GM13977 (cell line): ENCODE data around the gene PPP1R3G.

ENCODE experiments used
- DNase-seq: peaks from one replicate; pipeline ENCODE4 v3.0.0; 2012; ENCODE audit warnings: low spot score
- CTCF ChIP-seq: IDR thresholded peaks from 2 replicates; pipeline ENCODE4 v1.5.1; 2012; ENCODE audit warnings: mild to moderate bottlenecking, control low read depth; ENCODE audit not compliant: insufficient read depth; ENCODE audit errors: extremely low read depth, missing control alignments
- in situ Hi-C: fragments of 300-500 bp; cut with MboI; formaldehyde crosslinking; loops from one replicate; pipeline ENCODE4 v1.12.0; 2022; ENCODE audit warnings: low sequenced_read_pairs, low pct_unique_long_range_greater_than_20kb, mixed read lengths, inconsistent platforms; ENCODE audit not compliant: unreplicated experiment

Gene PPP1R3G

DNA sequence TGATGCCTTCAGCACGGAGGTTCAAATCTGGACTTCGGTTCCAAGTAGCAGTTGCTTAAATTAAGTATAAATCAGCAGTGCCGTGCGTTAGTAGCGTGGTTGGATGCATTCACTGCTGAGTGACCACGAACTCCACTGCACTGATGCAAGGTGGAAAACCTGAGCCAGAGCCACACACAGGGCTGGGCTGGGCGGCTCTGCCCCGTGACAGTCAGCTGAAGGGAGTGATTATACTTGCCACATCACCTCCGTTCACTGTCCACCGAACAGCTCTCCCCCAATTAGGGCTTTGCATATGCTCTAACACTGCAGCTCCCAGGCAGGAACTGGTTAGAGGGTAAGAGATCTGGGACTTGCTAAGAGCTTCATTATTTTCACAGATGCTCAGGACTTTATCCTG, 22.2 kb downstream of the PPP1R3G start:
- in situ Hi-C loops, result no loop called here
- no peak for DNase-seq
- TF ChIP-seq CTCF, result no peak

DNA sequence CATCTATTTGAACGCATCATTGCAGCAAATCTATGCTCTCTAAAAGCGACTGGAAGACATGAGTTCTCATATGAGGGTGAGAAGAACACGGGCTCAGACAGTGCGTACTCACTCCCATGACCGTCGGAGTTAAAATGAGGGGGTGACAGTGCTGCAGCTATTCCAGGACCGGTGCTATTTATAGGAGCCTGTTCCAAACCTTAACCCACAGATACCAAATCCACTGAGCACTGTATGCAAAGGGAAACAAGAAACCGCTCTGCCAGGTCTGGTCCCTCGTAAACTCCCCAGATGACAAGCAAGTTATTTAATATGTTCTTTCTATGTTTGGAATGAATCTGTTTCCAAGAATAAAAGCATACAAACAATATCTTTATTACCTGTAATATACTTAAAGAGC, 22.9 kb downstream of the PPP1R3G start:
- in situ Hi-C loops, result no loop called here
- DNase-seq, result no peak
- TF ChIP-seq CTCF, result no peak

DNA sequence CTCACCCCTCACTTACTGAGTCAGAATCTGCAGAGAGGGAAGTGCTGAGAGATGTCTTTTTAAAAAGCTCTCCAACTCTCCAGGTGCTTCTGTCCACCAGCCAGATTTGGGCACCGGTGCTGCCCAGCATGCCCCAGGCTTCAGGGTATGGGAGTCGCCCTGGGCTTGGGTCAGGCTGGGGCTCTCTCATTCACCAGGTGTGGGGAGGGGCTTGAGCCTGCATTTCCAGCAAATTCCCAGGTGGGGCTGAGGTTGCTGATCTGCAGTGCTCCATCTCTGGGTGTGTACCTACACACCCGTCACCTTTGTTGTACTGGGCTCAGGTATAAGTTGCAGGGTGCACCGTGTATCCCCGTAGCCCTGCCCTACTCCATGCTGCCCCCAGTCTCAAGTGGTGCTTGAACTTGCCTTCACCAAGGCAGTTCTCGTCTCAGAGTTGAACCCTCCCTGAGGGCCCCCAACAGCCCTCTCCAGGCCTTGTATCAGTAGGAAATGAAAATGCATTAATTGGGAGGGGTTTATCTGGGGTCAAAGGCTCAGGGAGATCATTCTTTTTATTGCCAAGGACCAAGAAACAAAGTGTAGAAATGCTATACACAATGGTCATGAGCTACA, 23.5 kb downstream of the PPP1R3G start:
- no peak for DNase-seq
- TF ChIP-seq CTCF, result no peak
- in situ Hi-C loops, result no loop called here

DNA sequence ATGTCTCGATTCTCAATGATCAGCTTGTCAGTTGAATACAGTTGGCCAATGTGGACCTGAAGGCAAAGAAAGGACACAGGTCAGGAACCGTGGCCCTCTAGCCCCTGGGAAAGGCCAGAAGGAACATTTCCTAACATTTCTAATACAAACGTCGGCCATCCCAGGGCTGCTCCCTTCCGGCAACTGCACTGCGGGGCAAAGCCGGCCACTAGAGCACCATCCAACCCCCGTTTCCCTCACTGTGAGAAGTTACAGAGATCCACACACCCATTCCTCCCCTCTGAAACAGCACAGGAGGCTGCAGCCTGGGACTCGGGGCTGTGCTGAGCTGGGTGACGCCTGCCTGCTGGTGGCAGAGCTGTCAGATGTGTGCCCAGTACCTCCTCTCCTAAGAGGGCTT, 24.3 kb downstream of the PPP1R3G start:
- in situ Hi-C loops, result no loop called here
- no peak for TF ChIP-seq CTCF
- DNase-seq, result no peak

DNA sequence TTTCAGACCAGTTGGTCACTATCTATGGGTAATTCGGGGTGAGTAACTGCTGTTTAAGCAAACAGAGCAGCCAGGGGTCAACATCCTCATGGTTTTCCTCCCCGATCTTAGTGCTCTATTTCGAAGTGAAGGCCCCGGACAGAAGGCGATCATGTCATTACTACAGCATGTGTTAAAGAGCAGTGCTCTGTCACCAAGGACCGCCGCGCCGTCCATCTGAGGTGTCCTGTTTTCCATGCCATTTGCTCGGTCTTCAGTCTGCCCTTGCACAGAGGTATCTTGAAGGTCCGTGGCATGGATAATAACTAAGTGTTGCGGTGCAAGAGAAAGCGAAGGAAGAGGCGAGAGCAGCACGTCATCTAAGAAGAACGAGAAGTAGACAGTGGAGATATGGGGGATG, 25.1 kb downstream of the PPP1R3G start:
- TF ChIP-seq CTCF, result no peak
- in situ Hi-C loops, result no loop called here
- no peak for DNase-seq

- DNase-seq, result no peak
- in situ Hi-C loops, result no loop called here
- TF ChIP-seq CTCF, result no peak
Measured at GRCh38 chr6:5111626-5112025, 26.5 kb downstream of the PPP1R3G start.

DNA sequence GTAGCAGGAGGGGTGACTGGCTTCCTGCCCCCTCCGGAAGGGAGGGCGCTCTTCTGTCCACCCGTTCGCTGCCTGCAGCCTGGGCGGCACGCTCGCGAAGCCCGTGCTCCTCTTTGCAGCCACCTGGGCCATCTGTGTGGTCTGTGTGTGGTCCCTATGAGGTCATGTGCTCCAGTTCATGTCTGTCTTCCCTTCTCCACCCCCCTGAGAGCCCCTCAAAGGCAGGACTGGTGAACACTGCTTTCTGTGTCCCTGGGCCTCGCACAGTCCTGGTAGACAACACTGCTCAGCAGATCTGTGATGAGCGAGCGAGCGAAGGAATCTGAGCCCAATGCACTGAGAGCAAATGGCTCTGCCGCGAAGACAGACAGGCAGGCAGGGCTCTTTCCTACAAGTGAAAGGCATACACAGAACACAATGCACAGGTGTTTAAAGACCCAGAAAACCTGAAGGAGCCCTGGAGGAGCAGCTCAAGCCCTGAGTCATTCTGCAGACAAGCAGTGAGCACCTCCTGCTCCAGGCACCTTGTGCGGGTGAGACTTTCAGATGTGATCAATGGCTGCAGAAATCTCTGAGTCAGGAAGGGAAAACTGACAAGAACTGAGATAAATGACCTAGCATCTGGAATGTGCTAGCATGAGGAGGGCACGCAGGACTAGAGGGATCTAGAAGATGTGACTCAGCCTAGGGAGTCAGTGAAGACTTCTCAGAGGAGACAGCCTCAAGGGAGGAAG, 27.1 kb downstream of the PPP1R3G start:
- in situ Hi-C loops, result no loop called here
- no peak for TF ChIP-seq CTCF
- DNase-seq, result no peak
